ENCODE results near the gene CACNA2D1.
"Not testable (repeated sequence)": the region's sequence is repeated elsewhere in the genome, so short reads cannot be mapped to it uniquely, and the experiment has no call there.

Gene CACNA2D1

DNA sequence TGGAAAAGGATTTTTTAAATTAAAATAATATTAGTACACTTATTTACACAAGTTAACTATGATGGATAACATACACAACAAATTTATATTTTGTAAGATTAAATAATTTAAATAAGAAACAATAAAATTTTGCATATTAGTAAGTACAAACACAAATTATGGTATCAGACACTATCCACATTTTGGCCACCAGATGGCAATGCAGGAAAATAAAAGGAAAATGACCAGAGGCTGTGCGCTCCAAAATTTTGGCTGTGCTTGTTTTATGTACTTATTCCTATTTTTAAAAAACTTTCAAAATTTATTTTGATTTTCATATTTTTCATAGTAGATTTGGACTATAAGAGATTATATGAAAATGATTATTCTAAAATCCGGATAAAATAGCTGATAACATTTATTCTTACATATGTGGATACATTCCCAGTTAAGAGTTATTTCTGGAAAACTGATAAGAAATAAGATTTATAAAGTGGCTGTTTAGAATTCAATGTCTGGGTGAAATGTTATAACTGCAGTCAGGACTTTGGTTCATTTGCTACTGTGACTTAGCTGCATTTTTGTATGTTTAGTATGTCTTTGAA, 399.0 kb downstream of the CACNA2D1 start:
- no peak overlapping the region for H3K4me3 ChIP-seq (ENCODE audit: low read length)
- TF ChIP-seq ZNF274 (IDR thresholded peaks at IDR 0.05; ENCODE audit: low read depth, low read length) = no peak

DNA sequence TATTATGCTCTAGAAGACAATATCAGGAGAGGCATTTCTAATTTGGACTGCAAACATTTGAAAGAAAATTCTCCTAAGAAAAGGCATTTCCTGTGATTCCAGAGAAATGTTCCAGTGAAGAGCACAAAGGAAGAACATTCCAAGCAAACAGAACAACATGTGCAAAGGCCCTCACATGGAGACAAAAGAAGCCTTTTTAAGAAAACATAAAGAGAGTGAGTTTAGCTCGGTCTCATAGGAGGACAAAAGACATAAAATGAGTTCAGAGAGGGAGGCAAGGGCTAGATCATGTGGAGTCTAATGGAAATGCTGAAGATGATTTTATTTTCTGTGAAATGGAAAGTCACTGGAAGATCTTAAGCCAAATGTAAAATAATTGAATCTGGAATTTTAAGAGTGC, 404.0 kb downstream of the CACNA2D1 start:
- no peak for TF ChIP-seq ZNF274 (IDR thresholded peaks at IDR 0.05; ENCODE audit: low read depth, low read length)

DNA sequence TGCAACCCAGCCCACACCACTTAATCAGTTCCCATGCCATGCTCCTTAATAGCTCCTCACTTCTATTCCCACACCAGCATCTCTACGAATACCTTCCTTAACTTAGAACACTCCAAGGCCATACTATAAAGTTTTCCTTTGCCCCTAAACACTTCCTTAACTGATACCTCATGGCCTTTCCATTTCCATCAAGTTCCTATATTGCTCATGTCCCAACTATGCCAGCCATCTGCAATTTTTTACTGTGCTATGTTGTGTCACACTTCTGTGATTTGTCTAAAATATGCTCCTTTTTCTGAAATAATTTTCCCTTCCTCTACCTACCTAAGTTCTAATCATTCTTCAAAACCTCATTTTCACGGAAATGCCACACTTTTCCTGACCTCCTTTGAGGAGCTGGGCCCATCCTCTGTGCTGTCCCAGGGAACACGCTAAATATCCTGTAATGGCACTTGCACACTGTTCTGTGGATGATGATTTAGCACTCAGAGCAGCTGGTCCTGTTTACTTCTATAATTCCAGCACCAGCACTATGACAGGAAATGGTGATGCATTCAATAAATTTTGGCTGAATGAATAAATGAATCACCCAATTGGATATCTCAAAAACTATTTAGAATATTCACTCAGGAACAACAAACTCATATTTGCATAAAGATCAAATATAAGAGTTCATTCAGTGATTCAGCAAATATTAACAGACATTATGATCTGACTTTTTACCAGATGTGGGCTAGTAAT, 407.3 kb downstream of the CACNA2D1 start:
- H3K4me3 ChIP-seq (ENCODE audit: low read length) = no peak overlapping the region
- TF ChIP-seq ZNF274 (IDR thresholded peaks at IDR 0.05; ENCODE audit: low read depth, low read length) = no peak

More for the DNA sequence above, 404.0 kb downstream of the CACNA2D1 start:
- H3K4me3 ChIP-seq (ENCODE audit: low read length) = no peak overlapping the region

DNA sequence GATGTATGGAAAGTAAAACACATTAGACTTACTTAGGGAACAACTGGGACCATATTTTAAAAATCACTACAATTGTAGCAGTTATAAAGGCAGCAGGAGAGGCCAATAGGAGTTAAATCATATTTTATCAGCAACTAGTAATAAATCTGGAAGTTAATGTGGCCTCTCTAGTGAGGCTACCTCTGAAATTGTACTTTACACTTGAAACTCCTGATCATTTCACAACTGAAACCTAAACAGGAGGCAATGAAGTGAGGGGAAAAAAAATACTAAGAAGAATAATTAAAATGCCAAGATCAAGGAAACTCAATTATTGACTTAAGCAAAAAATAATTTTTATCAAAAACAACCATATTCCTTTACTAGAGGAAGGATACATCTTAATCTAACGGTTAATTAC, 408.1 kb downstream of the CACNA2D1 start:
- no peak overlapping the region for H3K4me3 ChIP-seq (ENCODE audit: low read length)
- no peak for TF ChIP-seq ZNF274 (IDR thresholded peaks at IDR 0.05; ENCODE audit: low read depth, low read length)

DNA sequence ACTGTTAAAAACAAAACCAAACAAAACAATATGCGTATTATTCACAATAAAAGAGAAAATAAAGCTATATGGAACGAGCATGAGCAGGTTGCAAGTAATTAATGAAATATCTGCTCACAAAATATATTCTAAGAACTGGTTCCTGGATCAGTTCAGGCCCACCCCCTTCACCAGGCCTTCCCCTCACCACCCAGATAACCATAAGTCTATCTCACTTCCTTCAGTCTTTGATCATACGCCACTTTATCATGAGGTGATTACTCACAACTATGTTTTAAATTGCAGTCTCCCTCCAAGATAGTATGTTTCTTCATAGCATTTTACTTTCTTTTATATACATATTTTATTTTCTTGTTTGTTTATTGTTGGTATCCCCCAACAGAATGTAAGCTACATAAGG, 410.7 kb downstream of the CACNA2D1 start:
- H3K4me3 ChIP-seq (ENCODE audit: low read length) = no peak overlapping the region
- TF ChIP-seq ZNF274 (IDR thresholded peaks at IDR 0.05; ENCODE audit: low read depth, low read length) = no peak

DNA sequence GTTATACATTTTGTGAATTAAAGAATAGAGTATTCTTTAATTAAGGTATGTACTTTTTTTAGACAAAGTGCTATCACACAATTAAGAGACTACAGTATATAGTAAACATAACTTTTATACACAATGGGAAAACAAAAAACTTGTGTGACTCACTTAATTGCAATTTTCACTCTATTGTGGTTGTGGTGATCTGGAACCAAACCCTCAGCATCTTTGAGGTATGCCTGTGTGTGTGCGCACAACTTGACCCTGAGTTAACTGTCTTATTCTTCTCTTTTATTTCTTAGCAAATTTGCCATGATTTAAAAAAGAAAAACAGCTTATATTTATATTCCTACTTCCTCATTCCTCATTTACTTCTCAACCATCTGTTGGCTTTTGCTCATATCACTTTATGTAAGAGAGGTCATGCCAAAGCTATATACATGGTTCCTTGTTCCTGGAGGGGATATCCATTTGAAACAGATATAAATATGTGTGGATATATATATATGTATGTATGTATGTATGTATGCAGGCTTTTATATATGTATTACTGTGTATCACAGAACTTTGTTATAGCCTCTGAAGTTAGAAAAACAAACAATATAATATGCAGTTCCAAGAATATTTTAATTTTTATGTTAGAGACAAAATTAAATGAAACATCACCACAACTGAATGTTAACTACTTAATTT, 414.2 kb downstream of the CACNA2D1 start:
- TF ChIP-seq ZNF274 (IDR thresholded peaks at IDR 0.05; ENCODE audit: low read depth, low read length) = no peak
- H3K4me3 ChIP-seq (ENCODE audit: low read length) = no peak overlapping the region

DNA sequence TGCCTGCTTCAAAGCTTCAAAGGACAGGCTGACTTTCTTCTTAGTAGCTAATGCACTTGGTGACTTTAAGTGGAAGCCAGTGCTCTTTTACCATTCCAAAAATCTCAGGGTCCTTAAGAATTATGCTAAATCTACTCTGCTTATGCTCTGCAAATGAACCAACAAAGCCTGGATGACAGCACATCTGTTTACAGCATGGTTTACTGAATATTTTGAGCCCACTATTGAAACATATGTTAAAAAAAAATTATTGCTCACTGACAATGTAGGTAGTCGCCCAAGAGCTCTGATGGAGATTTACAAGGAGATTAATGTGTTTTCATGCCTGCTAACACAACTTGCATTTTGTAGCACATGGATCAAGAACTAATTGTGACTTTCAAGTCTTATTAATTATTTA, 415.5 kb downstream of the CACNA2D1 start:
- TF ChIP-seq ZNF274 (IDR thresholded peaks at IDR 0.05; ENCODE audit: low read depth, low read length) = no peak

DNA sequence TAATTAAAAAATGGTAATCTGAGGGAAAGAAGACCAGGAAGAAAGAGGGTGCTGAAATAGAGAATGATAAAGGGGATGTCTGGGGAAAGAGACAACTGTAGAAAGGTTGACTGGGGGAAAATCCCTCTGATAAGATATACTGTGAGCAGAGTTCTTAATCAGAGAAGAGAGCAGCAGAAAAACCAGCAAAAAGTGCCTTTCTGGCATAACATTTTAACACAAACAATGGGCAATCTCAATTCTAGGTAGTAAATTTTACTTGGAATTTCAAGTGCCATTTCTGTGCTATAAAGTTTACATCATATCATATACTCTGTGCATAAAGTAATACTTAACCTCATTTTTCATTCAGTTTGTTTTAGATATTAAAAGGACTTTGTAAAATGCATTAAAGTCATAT, 421.9 kb downstream of the CACNA2D1 start:
- no peak for TF ChIP-seq ZNF274 (IDR thresholded peaks at IDR 0.05; ENCODE audit: low read depth, low read length)
- no peak overlapping the region for H3K4me3 ChIP-seq (ENCODE audit: low read length)

More for the DNA sequence above, 415.5 kb downstream of the CACNA2D1 start:
- no peak overlapping the region for H3K4me3 ChIP-seq (ENCODE audit: low read length)

DNA sequence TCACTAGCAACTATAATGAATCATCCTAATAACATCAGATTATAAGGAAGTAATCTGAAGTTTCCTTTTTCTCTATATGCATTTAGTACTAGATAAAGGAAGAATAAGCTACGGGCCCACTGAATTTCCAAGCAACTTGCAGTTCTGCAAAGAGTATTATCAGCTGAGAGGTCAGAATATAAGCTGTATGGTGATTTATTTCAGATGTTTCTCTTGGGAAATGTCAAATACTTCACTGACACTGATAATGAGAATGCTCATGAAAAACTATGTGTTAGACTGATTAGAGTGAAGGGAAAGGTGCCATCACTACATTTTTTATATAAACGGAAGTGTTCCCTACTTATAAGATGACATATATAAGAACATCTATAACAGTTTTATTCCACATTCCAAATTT, 422.5 kb downstream of the CACNA2D1 start:
- H3K4me3 ChIP-seq (ENCODE audit: low read length) = no peak overlapping the region
- TF ChIP-seq ZNF274 (IDR thresholded peaks at IDR 0.05; ENCODE audit: low read depth, low read length) = no peak

DNA sequence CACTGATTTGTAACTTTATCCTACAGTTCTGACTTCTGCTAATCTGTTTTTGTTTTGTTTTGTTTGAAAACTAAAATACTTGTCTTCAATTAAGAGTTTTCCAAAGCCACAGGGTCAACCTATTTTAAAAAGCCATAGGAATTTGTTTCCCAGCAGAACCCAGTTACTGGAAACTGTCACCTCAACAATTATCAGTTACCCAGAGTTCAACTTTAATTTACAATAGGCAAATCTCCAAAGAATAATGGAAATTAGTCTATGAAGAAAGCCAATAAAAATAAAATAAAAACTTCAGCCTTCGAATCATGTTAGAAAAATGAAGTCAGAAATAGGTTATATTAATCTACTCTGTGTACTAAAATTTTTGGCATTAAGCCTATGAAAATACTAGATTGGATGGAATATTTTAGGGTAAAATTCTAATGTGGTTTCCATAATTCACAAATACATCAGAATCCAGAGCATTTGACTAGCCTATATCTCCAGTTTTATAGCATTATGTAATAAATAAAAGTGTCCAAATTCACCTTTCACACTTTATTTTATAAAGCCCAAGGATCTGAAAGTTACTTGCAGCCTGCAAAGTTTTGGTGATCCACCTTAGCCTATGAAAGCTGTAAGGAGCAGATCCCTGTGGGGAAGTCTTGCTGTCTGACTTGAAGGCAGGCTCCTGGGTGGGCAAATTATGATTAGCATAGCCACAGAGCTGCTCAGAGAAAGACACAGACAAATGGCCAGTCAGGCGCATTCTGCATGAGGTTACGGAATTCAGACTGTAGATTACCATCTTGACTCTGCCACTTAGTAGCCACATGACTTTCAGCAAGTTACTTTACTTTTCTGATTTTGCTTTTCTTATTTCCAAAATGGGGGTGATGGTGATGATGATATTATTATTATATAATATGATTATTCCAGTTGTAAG, 423.8 kb downstream of the CACNA2D1 start:
- H3K4me3 ChIP-seq (ENCODE audit: low read length) = no peak overlapping the region
- no peak for TF ChIP-seq ZNF274 (IDR thresholded peaks at IDR 0.05; ENCODE audit: low read depth, low read length)

DNA sequence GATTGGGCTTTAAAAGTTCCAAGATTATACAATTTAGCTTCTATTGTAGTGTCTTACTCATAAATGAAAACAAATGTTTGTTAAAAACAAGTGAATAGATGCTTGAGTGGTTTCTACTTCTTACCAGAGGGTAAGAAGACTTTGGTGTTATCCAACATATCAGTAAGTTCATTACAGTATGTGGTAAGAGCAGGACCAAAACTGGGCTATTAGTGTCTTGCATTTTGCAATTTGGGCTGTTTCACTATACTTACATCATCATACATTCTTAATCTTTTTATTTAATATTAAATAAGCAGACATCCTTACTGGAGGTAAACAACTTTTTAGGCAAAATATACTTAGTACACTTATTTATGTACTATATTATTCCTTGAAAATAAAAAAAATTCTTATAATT, 425.4 kb downstream of the CACNA2D1 start:
- no peak overlapping the region for H3K4me3 ChIP-seq (ENCODE audit: low read length)
- no peak for TF ChIP-seq ZNF274 (IDR thresholded peaks at IDR 0.05; ENCODE audit: low read depth, low read length)

DNA sequence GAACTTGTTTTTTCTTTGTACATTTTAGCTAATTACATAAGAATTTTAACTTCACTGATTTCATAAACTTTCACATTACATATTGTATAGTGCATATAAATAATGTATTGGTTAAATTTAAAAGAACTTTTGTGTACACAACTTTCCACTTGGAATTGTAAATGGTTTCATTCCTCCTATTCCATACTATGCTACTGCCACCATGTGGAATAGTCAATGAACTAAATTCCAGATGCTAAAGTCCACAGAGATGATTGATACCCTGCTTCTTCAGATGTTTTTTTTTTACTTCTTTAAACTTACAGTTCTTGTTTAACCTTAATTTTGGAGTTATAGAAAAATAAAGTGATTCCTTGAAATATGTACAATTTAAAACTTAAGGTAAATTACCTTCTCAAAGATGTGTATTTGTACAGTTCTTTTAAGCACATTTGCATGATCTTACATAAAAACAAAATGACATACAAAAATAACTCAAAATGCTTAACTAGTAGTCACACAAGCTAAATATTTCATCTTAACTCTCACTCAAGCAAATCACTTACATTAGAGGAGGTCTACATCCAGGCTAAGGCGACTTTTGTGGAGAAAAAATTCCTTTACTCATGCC, 426.1 kb downstream of the CACNA2D1 start:
- TF ChIP-seq ZNF274 (IDR thresholded peaks at IDR 0.05; ENCODE audit: low read depth, low read length) = no peak
- H3K4me3 ChIP-seq (ENCODE audit: low read length) = no peak overlapping the region

DNA sequence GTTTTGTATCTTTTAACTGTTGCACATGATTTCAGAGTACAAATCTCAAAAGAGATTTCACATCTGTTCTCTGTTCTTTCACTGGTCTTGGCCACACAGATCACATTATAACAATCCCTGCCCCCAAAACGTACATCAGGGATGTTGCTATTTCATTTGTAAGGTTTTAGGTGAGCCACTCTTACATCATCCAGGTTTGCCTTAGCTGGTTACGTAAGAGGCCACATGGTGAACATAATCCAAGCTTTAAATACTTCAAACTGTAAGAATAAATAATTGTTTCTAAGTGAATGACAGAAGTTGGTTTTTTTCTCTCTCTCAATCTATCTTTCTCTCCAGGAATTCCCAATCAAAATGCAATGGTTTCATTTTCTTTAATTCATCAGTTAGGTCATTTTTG, 427.8 kb downstream of the CACNA2D1 start:
- no peak for TF ChIP-seq ZNF274 (IDR thresholded peaks at IDR 0.05; ENCODE audit: low read depth, low read length)
- no peak overlapping the region for H3K4me3 ChIP-seq (ENCODE audit: low read length)

DNA sequence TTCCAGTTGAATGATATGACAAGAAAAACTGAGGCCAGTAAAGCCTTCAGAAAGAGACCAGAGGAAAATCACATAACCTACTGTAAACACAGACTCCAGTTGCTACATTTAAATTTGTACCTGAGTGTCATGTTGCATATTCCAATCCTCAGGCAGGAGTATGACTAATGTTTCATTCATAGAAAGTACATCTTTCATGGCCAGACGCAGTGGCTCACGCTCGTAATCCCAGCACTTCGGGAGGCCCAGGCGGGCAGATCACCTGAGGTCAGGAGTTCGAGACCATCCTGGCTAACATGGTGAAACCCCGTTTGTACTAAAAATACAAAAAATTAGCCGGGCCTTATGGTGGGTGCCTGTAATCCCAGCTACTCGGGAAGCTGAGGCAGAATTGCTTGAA, 429.0 kb downstream of the CACNA2D1 start:
- H3K4me3 ChIP-seq (ENCODE audit: low read length) = not testable (repeated sequence)
